ENCODE measurements around the gene RGS19.

GRCh38 chr20:64065062-64065973 is 14.0 kb downstream of the RGS19 start:
- TF ChIP-seq CTCF (IDR thresholded peaks at IDR 0.05) (no peak), POLR2A (IDR thresholded peaks at IDR 0.05) (no peak)
